Measurements from ENCODE around the gene MPC1L. TPM values are rescaled to one million over a fixed set of nuclear protein-coding genes. Genes with fewer than 3 reads are reported as not detected.

MPC1L gene
- polyA plus RNA-seq, 1 of the 3 experiments (the other 2 are of a cell fraction): not detected

- TF ChIP-seq USF1 (IDR thresholded peaks at IDR 0.05; ENCODE audit: borderline replicate concordance, low read depth) (no peak), RAD21 (IDR thresholded peaks at IDR 0.05; ENCODE audit: low read length) (no peak)
Observed at GRCh38 chrX:40607381-40607780, 15.8 kb upstream of the MPC1L start (continued).

- no peaks in the 10 kb centered on the region for H3K36me3 ChIP-seq (replicated peaks in 1 of 2; ENCODE audit: control insufficient read depth in 1 of 2, insufficient read depth in 2 of 2, low read length in 1 of 2)
- H3K9me3 ChIP-seq: no peaks in the 10 kb centered on the region
- H3K4me2 ChIP-seq: no peak overlapping the region
- H3K79me2 ChIP-seq (ENCODE audit: insufficient read depth): no peaks in the 10 kb centered on the region
- TF ChIP-seq USF2 (IDR thresholded peaks at IDR 0.05; ENCODE audit: borderline replicate concordance, low read depth, low read length) (no peak), SIN3A (IDR thresholded peaks at IDR 0.05; ENCODE audit: borderline replicate concordance, low read depth, low read length) (no peak), ZBTB33 (IDR thresholded peaks at IDR 0.05; ENCODE audit: borderline replicate concordance, low read depth) (no peak), SMC3 (IDR thresholded peaks at IDR 0.05; ENCODE audit: low read depth, low read length) (no peak), NRF1 (IDR thresholded peaks at IDR 0.05; ENCODE audit: low read depth, low read length) (no peak), YY1 (IDR thresholded peaks at IDR 0.05; ENCODE audit: low read depth) (no peak), MEF2A (IDR thresholded peaks at IDR 0.05; ENCODE audit: borderline replicate concordance, low read depth) (no peak)
- no peaks in the 10 kb centered on the region for H3K4me1 ChIP-seq (ENCODE audit: control insufficient read depth in 1 of 2, insufficient read depth in 2 of 2, low read depth in 1 of 2, low read length in 1 of 2)
- H2AFZ ChIP-seq (ENCODE audit: low read depth): no peak overlapping the region
- H3K9me2 ChIP-seq: no peaks in the 10 kb centered on the region
- H3K27me3 ChIP-seq (ENCODE audit: insufficient read depth): no peaks in the 10 kb centered on the region; the same call in 1 of the 2 replicates
- no peak overlapping the region for H3K4me3 ChIP-seq (ENCODE audit: low read depth in 2 of 2, low read length in 1 of 2)
- WGBS (ENCODE audit: low lambda C conversion rate): 43% methylated on average over 4 of the region's 4 CpGs
- CTCF ChIA-PET: no interaction called here
- no peaks in the 10 kb centered on the region for H4K20me1 ChIP-seq (ENCODE audit: insufficient read depth)
- no peak for DNase-seq
- H3K9ac ChIP-seq: no peak overlapping the region
- H3F3A ChIP-seq (replicated peaks; ENCODE audit: insufficient read depth): peaks cover 10% of the 10 kb centered on the region
- H3K27ac ChIP-seq (ENCODE audit: low read depth in 2 of 2, low read length in 1 of 2): no peak overlapping the region
- POLR2A ChIA-PET: no interaction called here
Observed at GRCh38 chrX:40612511-40612910, 10.7 kb upstream of the MPC1L start.

GRCh38 chrX:40615976-40616375, 7.3 kb upstream of the MPC1L start:
- DNase-seq: no peak
- Histone ChIP-seq H3K4me2 (no peak overlapping the region), H3K9ac (no peak overlapping the region), H3K9me3 (no peaks in the 10 kb centered on the region), H3K4me3 (ENCODE audit: low read depth in 2 of 2, low read length in 1 of 2) (no peak overlapping the region), H3K9me2 (no peaks in the 10 kb centered on the region), H2AFZ (ENCODE audit: low read depth) (no peak overlapping the region), H3K27me3 (ENCODE audit: insufficient read depth) (peaks cover 3% of the 10 kb centered on the region; the same call in 1 of the 2 replicates), H3K4me1 (ENCODE audit: control insufficient read depth in 1 of 2, insufficient read depth in 2 of 2, low read depth in 1 of 2, low read length in 1 of 2) (no peaks in the 10 kb centered on the region), H3K27ac (ENCODE audit: low read depth in 2 of 2, low read length in 1 of 2) (no peak overlapping the region), H3K36me3 (replicated peaks in 1 of 2; ENCODE audit: control insufficient read depth in 1 of 2, insufficient read depth in 2 of 2, low read length in 1 of 2) (no peaks in the 10 kb centered on the region), H4K20me1 (ENCODE audit: insufficient read depth) (no peaks in the 10 kb centered on the region), H3F3A (replicated peaks; ENCODE audit: insufficient read depth) (peaks cover 10% of the 10 kb centered on the region), H3K79me2 (ENCODE audit: insufficient read depth) (no peaks in the 10 kb centered on the region)
- CTCF ChIA-PET: no interaction called here
- 74% methylated on average over 9 of the region's 9 CpGs for WGBS (ENCODE audit: low lambda C conversion rate)
- POLR2A ChIA-PET: no interaction called here
- TF ChIP-seq RCOR1 (IDR thresholded peaks at IDR 0.05; ENCODE audit: low read length) (no peak), MXI1 (IDR thresholded peaks at IDR 0.05; ENCODE audit: low read depth, low read length) (no peak)
